NCI-H345 treated with DMSO at 0.1 percent for 48 hours (cell line): Measurements from ENCODE around the gene ACER1.
"Not testable (repeated sequence)": the region's sequence is repeated elsewhere in the genome, so short reads cannot be mapped to it uniquely, and the experiment has no call there.

Source experiments
- DNase-seq: peaks from one replicate; lab custom pipeline; 2025; ENCODE audit not compliant: unreplicated experiment; lab: John Stamatoyannopoulos, UW

ACER1 gene

GRCh38 chr19:6292006-6292405, 41.4 kb downstream of the ACER1 start:
- no peak for DNase-seq

GRCh38 chr19:6288737-6289136, 44.7 kb downstream of the ACER1 start:
- no peak for DNase-seq

GRCh38 chr19:6287269-6287885, 46.0 kb downstream of the ACER1 start:
- no peak for DNase-seq

GRCh38 chr19:6286676-6287075, 46.7 kb downstream of the ACER1 start:
- no peak for DNase-seq

GRCh38 chr19:6282393-6282792, 51.0 kb downstream of the ACER1 start:
- DNase-seq = not testable (repeated sequence)

- peak; percentile 82 for DNase-seq
Observed at GRCh38 chr19:6279931-6280591, 53.4 kb downstream of the ACER1 start, which contains the start of gene MLLT1. TSS of gene MLLT1 (minus strand) at chr19:6279975. CDS start at chr19:6279784, 191 bp downstream.

- no peak for DNase-seq
Observed at GRCh38 chr19:6279620-6279930, 53.8 kb downstream of the ACER1 start.

GRCh38 chr19:6278740-6279619, 54.4 kb downstream of the ACER1 start:
- DNase-seq = no peak

GRCh38 chr19:6278051-6278450, 55.4 kb downstream of the ACER1 start:
- DNase-seq = no peak

GRCh38 chr19:6276447-6276846, 57.0 kb downstream of the ACER1 start:
- DNase-seq = no peak

- no peak for DNase-seq
Observed at GRCh38 chr19:6275170-6275744, 58.2 kb downstream of the ACER1 start.

GRCh38 chr19:6274756-6275155, 58.7 kb downstream of the ACER1 start:
- DNase-seq = no peak

- DNase-seq = no peak
Observed at GRCh38 chr19:6273701-6274601, 59.5 kb downstream of the ACER1 start.

- no peak for DNase-seq
Observed at GRCh38 chr19:6272913-6273600, 60.4 kb downstream of the ACER1 start.

- DNase-seq = no peak
Observed at GRCh38 chr19:6272411-6272791, 61.0 kb downstream of the ACER1 start.

- DNase-seq = no peak
Observed at GRCh38 chr19:6271721-6272410, 61.5 kb downstream of the ACER1 start.

- DNase-seq = no peak
Observed at GRCh38 chr19:6271251-6271650, 62.2 kb downstream of the ACER1 start.

GRCh38 chr19:6270822-6271221, 62.6 kb downstream of the ACER1 start:
- no peak for DNase-seq

- DNase-seq = no peak
Observed at GRCh38 chr19:6270076-6270745, 63.2 kb downstream of the ACER1 start.
